NT2/D1 (cell line): ENCODE data around the gene PLK3.
"Not testable (repeated sequence)": the region's sequence is repeated elsewhere in the genome, so short reads cannot be mapped to it uniquely, and the experiment has no call there.

Experiments
- SUZ12 ChIP-seq: IDR thresholded peaks from 2 replicates; pipeline ENCODE4 v1.6.1; 2011; ENCODE audit not compliant: insufficient read length, insufficient read depth; ENCODE audit errors: extremely low read depth
- YY1 ChIP-seq: IDR thresholded peaks from 2 replicates; pipeline ENCODE4 v1.6.1; 2011; ENCODE audit not compliant: insufficient read length, insufficient read depth

GRCh38 chr1:44824392-44824791 lies 24.2 kb downstream of the PLK3 start:
- TF ChIP-seq SUZ12, YY1: not testable (repeated sequence)
